Measurements from ENCODE around the gene TAF1C.

DNA sequence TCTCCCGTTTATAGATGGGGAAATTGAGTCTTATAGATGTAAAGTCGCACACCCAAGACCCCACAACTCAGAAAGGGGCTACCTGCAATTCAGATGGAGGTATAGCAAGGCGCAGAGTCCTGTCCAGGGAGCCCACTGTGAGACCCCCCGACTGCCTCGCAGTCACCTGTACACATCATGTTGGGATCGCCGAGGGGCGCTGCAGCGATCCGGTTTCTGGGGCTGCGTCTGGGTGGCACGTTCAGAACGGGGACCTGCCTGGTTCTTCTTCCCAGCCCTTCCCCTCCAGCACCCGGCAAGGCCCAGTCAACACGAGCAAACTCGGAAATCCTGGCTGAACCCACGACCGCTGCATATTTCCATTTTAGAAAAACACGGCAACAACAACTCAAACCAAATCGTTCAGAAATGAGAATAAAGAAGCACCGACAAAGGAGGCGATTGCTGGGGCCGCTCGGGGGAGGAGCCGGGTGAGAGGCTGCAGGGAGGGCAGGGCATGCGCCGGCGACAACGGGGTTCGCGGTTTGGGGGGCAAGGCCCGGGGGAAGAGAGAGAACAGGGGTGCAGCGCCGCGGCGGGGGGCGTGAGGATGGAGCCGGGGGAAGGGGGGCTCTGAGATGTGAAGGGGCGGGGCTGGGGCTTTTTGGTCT lies 42.5 kb downstream of the TAF1C start:
- TF ChIP-seq, protein P1, sequence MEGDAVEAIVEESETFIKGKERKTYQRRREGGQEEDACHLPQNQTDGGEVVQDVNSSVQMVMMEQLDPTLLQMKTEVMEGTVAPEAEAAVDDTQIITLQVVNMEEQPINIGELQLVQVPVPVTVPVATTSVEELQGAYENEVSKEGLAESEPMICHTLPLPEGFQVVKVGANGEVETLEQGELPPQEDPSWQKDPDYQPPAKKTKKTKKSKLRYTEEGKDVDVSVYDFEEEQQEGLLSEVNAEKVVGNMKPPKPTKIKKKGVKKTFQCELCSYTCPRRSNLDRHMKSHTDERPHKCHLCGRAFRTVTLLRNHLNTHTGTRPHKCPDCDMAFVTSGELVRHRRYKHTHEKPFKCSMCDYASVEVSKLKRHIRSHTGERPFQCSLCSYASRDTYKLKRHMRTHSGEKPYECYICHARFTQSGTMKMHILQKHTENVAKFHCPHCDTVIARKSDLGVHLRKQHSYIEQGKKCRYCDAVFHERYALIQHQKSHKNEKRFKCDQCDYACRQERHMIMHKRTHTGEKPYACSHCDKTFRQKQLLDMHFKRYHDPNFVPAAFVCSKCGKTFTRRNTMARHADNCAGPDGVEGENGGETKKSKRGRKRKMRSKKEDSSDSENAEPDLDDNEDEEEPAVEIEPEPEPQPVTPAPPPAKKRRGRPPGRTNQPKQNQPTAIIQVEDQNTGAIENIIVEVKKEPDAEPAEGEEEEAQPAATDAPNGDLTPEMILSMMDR (conservative IDR thresholded peaks at IDR 0.05; ENCODE audit: low read length), result peak; percentile 38
- TF ChIP-seq EZH2phosphoT487 (IDR thresholded peaks at IDR 0.05; ENCODE audit: borderline replicate concordance), result no peak
